A673 (cell line): ENCODE results near the gene FBXL4.

Experiments
- CTCF ChIP-seq: fragments of 300-800, 200-600 bp; sonication (generic); conservative IDR thresholded peaks from 2 replicates; pipeline ENCODE4 v1.5.1; 2017; ENCODE audit warnings: low read depth, mild to moderate bottlenecking, antibody characterized with exemption, low read length, moderate library complexity, mixed read lengths
- EZH2 ChIP-seq: fragments of 200-600 bp; sonication (generic); IDR thresholded peaks from 2 replicates; pipeline ENCODE4 v1.6.1; 2017; ENCODE audit warnings: borderline replicate concordance, low read depth, mild to moderate bottlenecking, mixed read lengths, antibody characterized with exemption, low read length; ENCODE audit not compliant: poor library complexity, severe bottlenecking

- TF ChIP-seq CTCF, result no peak
- no peak for TF ChIP-seq EZH2
Measured at GRCh38 chr6:98824162-98824901, 123.4 kb downstream of the FBXL4 start.
